ENCODE data around the gene FBXL17. TPM values are rescaled to one million over a fixed set of nuclear protein-coding genes. Genes with fewer than 3 reads are reported as not detected.

The FBXL17 gene
- polyA plus RNA-seq, 4 donors, result 26.4 to 31.5 (median 30.9) TPM

GRCh38 chr5:107840592-107840991, 541.3 kb downstream of the FBXL17 start:
- no peak for DNase-seq (ENCODE audit: low read depth in 4 of 4, low spot score in 3 of 4)

- DNase-seq (ENCODE audit: low read depth in 4 of 4, low spot score in 3 of 4), result no peak
Observed at GRCh38 chr5:107840161-107840560, 541.7 kb downstream of the FBXL17 start.

- DNase-seq (ENCODE audit: low read depth in 4 of 4, low spot score in 3 of 4), result no peak
Observed at GRCh38 chr5:107835096-107835495, 546.8 kb downstream of the FBXL17 start.

GRCh38 chr5:107832746-107833145, 549.2 kb downstream of the FBXL17 start:
- DNase-seq (ENCODE audit: low read depth in 4 of 4, low spot score in 3 of 4), result no peak

- DNase-seq (ENCODE audit: low read depth in 4 of 4, low spot score in 3 of 4), result no peak
Observed at GRCh38 chr5:107831612-107832395, 550.1 kb downstream of the FBXL17 start.

- DNase-seq (ENCODE audit: low read depth in 4 of 4, low spot score in 3 of 4), result no peak
Observed at GRCh38 chr5:107830750-107831149, 551.1 kb downstream of the FBXL17 start.

- DNase-seq (ENCODE audit: low read depth in 4 of 4, low spot score in 3 of 4), result no peak
Observed at GRCh38 chr5:107826311-107827000, 555.4 kb downstream of the FBXL17 start.

GRCh38 chr5:107824821-107825220, 557.1 kb downstream of the FBXL17 start:
- no peak for DNase-seq (ENCODE audit: low read depth in 4 of 4, low spot score in 3 of 4)

GRCh38 chr5:107821288-107821687, 560.6 kb downstream of the FBXL17 start:
- DNase-seq (ENCODE audit: low read depth in 4 of 4, low spot score in 3 of 4), result no peak

GRCh38 chr5:107820429-107820828, 561.5 kb downstream of the FBXL17 start:
- no peak for DNase-seq (ENCODE audit: low read depth in 4 of 4, low spot score in 3 of 4)

GRCh38 chr5:107817951-107818350, 563.9 kb downstream of the FBXL17 start:
- no peak for DNase-seq (ENCODE audit: low read depth in 4 of 4, low spot score in 3 of 4)

- no peak for DNase-seq (ENCODE audit: low read depth in 4 of 4, low spot score in 3 of 4)
Observed at GRCh38 chr5:107817436-107817835, 564.5 kb downstream of the FBXL17 start.

GRCh38 chr5:107815109-107815508, 566.8 kb downstream of the FBXL17 start:
- no peak for DNase-seq (ENCODE audit: low read depth in 4 of 4, low spot score in 3 of 4)

- DNase-seq (ENCODE audit: low read depth in 4 of 4, low spot score in 3 of 4), result no peak
Observed at GRCh38 chr5:107814183-107814827, 567.6 kb downstream of the FBXL17 start.

GRCh38 chr5:107813559-107813958, 568.3 kb downstream of the FBXL17 start:
- no peak for DNase-seq (ENCODE audit: low read depth in 4 of 4, low spot score in 3 of 4)

GRCh38 chr5:107812570-107813141, 569.2 kb downstream of the FBXL17 start:
- DNase-seq (ENCODE audit: low read depth in 4 of 4, low spot score in 3 of 4), result no peak

- DNase-seq (ENCODE audit: low read depth in 4 of 4, low spot score in 3 of 4), result no peak
Observed at GRCh38 chr5:107809201-107810034, 572.5 kb downstream of the FBXL17 start.

Data from right renal pelvis (tissue), 4 donors.